Measurements from ENCODE around the gene ACTR3. TPM values are rescaled to one million over a fixed set of nuclear protein-coding genes. Genes with fewer than 3 reads are reported as not detected.
"Not testable (repeated sequence)": the region's sequence is repeated elsewhere in the genome, so short reads cannot be mapped to it uniquely, and the experiment has no call there.

Gene ACTR3
- total RNA-seq, 2 experiments from 2014 or later, result 511 to 529 TPM

DNA sequence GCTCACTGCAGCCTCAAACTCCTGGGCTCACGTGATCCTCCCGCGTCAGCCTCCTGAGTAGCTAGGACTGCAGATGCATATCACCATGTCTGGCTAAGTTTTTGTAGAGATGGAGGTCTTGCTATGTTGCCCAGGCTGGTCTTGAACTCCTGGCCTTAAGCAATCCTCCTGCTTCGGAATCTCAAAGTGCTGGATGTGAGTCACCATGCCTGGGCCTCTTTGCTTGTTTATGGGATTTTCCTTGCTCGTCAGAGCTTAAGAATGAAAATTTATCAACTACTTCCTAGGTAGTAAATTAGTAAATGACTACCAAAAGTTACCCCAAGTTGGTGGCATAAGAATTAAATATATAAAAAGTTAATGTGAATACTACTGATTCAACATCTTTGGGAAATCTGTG, 51.0 kb downstream of the ACTR3 start:
- ChIA-PET POLR2A (no interaction called here), CTCF (no interaction called here)

DNA sequence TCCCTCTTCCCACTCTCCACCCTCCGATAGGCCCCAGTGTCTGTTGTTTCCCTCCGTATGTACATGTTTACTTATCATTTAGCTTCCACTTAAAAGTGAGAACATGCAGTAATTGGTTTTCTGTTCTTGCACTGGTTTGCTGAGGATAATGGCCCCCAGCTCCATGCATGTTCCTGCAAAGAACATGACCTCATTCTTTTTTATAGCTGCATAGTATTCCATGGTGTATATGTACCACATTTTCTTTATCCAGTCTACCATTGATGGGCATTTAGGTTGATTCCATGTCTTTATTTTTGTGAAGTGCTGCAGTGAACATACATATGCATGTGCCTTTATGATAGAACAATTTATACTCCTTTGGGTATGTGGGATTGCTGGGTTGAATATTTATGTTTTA, 55.9 kb downstream of the ACTR3 start:
- CTCF ChIA-PET, result interaction anchor here (0.7 kb wide), 1 partner anchor 33 kb away, joined by 3 read pairs; no protein-coding TSS in a partner anchor

DNA sequence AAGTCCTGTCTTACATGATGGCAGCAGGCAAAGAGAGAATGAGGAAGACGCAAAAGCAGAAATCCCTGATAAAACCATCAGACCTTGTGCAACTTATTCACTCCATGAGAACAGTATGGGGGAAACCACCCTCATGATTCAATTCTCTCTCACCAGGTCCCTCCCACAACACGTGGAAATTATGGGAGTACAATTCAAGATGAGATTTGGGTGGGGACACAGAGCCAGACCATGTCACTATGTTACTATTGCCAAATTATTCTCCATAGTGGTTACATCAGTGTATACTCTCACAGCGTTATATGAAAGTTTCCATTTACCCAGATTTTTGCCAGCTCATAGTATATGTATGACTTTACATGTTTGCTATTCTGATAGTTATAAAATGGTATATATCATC, 61.0 kb downstream of the ACTR3 start:
- CTCF ChIA-PET, POLR2A ChIA-PET: not testable (repeated sequence)

More for the DNA sequence above, 55.9 kb downstream of the ACTR3 start:
- POLR2A ChIA-PET, result not testable (repeated sequence)

DNA sequence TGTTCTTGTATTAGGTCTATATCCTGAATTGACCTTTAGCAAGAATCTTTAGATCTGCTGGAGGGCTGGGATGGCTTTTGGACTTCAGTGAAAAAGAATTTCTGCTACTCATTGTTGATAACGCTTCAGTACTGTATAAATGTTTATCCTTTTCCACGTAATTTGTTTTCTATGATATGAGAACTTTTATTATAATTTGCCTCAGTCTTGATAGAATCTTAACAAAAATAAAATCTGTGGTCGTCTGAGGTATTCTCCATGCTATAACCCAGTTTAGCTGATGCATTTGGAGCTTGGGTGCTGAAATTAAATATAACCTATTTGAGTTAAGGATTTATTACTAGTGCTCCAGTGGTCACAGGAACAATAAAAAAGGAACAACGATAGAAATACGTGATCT, 71.1 kb downstream of the ACTR3 start:
- ChIA-PET CTCF (no interaction called here), POLR2A (no interaction called here)

DNA sequence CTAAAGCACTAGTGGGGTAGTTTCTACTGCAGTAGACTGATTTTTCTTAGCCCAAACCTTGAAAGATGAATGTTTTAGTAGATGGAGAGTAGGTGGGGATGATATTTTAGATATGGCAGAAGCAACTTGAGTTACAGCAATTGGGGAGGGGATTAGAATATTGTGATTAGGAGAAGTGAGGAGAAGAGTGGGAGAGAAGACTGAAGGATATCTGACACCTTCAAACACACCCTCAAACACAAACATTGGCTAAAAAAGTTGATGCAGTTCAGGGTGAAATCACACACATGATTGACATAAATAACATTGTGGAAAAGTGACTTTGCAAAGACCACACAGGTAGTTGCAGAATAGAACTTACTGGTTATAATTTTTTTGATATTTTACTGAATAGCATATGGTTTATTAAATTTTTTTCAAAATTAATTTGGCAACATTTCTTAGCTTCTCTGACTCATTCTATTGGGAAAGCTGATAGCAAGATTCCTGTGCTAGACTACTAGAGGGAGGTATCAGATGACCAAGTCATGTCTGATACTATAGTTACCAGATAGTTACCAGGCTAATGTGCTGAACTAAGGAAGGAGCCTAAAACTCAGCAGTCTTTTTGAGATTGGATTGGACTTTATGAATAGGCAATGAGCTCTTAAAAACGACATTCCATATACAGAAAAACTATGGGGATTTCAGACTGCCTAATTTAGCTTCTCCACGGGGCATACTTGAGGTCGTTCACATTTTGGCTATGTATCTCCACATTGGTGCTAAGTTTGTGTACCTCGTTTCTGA, 73.0 kb downstream of the ACTR3 start:
- ChIA-PET POLR2A (no interaction called here), CTCF (interaction anchor here (1.6 kb wide), 1 partner anchor 16 kb away, joined by 5 read pairs; no protein-coding TSS in a partner anchor)

DNA sequence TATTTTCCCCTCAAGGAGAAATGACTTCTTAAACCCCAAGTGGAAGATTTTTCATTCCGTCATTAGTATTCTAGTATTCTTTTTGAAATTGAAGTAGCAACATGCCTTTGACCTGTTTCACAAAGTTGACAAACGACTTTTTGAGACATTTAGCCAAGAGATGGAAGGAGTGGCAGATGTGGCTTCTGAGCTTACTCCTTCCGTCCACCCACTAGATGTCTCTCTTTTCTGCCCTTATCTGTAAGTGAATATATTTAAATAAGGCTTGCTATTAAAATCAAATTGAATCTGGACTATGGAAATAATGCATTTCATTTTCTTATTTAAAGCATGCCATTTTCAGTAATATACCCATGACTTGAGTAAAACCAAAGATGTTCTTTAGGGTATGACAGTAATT, 74.1 kb downstream of the ACTR3 start:
- ChIA-PET POLR2A (no interaction called here), CTCF (interaction anchor here (1.6 kb wide), 1 partner anchor 15 kb away, joined by 5 read pairs; no protein-coding TSS in a partner anchor)

DNA sequence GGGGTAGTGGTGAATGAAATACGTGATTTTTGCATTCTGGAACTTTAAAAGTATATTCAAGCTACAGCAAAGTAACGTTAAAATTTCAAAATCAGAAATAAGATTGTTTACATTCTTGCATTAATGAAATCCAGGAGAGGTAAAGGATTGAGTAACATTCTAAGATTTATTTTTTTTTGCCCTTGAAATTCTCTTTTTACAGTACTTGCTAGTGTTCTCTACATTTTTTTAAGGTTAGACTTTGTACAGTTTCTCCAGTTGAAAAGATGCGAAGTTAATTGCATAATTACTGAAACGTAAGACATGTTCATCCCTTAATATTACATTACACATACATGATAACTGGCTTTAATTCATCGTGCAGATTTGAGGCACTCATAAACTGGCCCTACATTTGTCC, 74.5 kb downstream of the ACTR3 start:
- ChIA-PET POLR2A (no interaction called here), CTCF (no interaction called here)

DNA sequence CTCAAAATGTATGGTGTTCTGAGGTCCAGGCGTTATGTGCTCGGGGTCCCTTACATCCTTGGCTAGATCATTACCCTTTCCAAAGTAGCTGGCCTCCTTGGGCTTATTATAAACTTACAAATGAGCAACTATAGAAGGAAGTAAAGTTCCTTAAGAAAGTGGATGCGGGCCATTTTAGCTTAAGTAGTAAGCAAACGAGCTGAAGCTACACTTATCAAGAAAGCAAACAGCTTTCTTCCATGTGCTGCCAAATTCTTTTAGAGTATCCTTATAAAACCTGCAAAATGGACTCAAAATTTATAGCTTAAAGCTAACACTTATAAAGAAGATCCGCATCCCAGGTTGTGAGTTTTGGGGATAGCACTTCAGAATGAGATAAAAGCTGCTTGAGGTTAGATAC, 75.3 kb downstream of the ACTR3 start:
- CTCF ChIA-PET, result interaction anchor here (1.2 to 1.3 kb wide), 2 partner anchors 11 to 14 kb away, joined by 3 read pairs; no protein-coding TSS in a partner anchor
- POLR2A ChIA-PET, result no interaction called here

DNA sequence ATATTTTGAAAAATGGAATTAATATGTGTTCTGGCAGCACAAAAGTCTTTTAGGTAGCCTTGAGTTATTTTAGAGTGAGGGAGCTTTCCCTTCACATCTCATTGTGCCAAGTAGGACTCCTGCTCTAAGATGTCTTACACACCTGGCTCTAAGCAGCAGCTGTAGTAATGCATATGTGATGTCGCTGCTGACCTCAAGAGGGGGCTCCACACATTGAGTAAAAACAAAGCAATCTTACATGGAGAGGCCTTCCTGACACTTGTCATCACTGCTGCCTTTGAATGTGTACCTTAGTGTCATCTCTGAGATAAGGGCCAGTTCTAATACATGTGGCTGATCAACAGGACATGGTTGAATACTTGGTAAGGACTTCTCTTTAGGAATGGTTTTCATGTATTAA, 75.8 kb downstream of the ACTR3 start:
- ChIA-PET CTCF (interaction anchor here (1.2 to 1.3 kb wide), 2 partner anchors 11 to 13 kb away, joined by 3 read pairs; no protein-coding TSS in a partner anchor), POLR2A (no interaction called here)

DNA sequence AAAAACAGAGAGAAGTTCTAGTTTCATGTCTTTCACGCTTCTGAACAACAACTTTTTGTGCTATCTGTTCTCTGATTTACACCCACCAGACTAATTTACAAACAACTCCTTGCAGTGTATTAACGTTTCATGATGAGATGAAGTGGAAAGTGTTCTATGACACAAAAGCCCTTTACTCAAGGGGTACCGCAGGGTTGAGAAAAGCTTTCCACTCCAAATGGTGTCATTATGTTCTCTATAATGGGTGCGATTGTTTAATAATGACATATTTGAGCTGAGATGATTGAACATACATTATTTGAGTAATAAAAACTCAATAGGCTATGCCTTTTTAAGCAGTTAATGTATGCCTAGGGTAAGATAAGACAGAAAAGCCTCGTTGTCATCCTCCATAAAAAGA, 76.3 kb downstream of the ACTR3 start:
- ChIA-PET CTCF (interaction anchor here (1.3 kb wide), 1 partner anchor 13 kb away, joined by 3 read pairs; no protein-coding TSS in a partner anchor), POLR2A (no interaction called here)

DNA sequence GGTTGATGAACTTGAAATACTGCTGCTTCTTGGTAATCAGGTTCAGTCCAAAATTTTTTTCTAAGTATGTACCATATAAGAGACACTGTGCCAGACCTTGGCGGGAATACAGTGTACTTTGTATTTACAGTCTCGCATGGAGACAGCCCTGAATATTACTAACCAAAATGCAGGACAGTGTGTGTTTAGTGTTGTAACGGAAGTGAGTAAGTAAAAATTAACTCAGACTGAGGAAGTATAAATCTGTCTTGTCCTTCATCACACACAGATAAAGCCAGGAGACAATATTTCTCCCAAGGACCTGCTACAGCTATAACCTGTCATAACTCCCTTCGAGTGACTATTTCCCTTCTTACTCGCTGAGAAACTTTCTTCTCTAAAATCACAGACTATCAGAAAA, 76.9 kb downstream of the ACTR3 start:
- CTCF ChIA-PET, result no interaction called here
- POLR2A ChIA-PET, result no interaction called here

DNA sequence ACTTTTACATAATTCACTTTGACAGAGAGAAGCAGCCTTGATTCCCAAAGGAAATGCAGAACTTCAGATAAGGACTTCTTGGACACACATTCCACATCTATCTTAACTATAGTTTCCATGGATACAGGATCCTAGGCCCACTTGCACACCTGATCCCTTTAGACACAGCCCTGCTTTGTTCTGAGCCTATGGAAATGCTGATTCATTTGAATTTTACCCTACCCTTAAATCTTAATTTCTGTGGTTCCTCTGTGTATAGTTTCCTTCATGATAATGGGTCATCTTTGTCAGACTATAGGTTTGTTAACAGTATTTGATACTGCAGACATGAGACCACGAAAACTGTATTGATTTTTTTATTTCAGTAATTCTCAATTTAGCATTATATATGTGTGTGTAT, 77.4 kb downstream of the ACTR3 start:
- CTCF ChIA-PET, result no interaction called here
- POLR2A ChIA-PET, result no interaction called here

DNA sequence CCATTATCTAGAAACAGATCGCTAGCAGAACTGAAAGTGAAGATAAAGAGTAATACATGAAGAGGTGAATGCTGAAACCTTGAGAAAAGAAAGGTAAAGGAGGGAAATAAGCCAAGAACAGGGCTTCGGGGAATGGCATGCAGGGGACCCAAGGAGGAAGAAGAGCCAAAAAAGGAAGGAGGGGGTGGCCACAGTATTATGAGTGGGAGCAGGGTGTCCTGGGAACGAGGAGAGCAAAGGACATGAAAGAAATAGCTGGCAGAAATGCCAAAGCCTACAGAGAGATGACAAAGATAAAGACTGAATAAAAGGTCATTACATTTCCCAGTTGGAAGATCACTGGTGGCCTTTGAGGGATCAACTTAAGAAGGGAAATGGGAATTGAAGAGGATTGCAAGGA, 82.9 kb downstream of the ACTR3 start:
- ChIA-PET CTCF (no interaction called here), POLR2A (no interaction called here)

DNA sequence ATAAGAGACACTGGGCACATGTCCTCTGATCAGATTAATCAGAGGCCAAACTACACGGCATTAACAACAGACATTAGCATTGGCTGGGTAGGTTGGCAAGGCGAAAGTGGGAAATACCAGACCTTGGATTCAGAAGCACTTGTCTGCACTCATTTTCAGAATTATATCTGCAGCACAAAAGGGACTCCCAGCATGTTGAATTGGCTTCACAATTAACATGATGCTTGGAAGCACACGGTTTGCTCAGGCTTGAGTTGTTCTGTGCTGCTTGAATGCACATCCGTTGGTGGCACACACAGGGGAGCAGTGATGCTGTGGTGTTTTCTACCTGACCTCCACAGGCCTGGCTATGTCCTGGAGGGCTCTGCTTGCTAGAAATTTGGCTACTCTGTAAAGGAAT, 83.9 kb downstream of the ACTR3 start:
- POLR2A ChIA-PET, result no interaction called here
- CTCF ChIA-PET, result no interaction called here

DNA sequence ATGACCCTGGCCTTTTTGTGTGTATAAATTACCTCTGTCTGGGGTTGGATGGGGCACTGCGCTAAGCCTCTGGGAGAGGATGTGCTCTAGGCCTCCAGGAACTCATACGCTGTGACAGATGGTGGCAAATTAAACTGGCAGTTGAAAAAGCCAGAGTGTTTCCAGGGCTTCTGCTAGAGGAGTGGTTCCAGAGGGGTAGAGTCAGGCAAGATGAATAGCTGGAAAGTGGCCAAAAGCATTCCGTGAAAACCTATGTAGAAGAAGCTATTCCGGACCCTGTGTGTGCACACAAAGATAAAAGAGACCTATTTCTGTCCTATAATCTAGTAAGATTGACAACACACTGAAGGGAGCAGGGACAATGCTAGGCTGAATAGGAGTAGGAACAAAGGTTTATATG, 84.8 kb downstream of the ACTR3 start:
- POLR2A ChIA-PET, result no interaction called here
- CTCF ChIA-PET, result no interaction called here

DNA sequence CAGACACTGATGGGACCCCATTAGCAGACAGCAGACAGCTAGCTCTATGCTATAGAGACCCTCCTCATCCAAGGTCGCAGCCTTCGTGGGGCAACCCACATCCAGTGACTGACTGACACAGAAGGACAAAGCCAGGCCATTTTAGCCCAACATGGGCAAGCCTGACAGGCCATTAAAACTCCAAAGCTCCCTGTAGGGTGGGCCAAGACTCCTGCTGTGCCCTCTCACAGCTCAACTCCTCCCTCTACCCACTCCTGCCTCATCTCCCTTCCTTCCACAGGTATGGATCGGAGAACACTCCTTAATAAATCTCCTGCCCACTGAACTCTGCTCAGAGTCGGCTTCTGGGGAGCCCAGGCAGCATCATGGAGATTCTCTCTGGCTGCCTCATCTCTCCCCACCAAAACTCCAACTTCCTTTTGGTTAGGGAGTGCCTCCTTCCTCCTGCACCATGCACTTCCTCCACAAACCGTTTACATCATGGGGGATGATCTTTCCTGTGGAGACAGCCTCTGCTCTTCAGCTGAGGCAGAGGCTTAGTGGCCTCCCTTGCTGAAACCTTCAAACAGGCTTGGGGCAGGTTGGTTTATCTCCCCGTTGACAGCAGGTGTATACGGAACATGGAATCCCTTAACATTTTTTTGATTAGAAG, 86.5 kb downstream of the ACTR3 start:
- ChIA-PET CTCF (interaction anchor here (0.6 to 1.3 kb wide), 2 partner anchors 11 to 254 kb away, joined by 3 read pairs; no protein-coding TSS in a partner anchor), POLR2A (no interaction called here)

DNA sequence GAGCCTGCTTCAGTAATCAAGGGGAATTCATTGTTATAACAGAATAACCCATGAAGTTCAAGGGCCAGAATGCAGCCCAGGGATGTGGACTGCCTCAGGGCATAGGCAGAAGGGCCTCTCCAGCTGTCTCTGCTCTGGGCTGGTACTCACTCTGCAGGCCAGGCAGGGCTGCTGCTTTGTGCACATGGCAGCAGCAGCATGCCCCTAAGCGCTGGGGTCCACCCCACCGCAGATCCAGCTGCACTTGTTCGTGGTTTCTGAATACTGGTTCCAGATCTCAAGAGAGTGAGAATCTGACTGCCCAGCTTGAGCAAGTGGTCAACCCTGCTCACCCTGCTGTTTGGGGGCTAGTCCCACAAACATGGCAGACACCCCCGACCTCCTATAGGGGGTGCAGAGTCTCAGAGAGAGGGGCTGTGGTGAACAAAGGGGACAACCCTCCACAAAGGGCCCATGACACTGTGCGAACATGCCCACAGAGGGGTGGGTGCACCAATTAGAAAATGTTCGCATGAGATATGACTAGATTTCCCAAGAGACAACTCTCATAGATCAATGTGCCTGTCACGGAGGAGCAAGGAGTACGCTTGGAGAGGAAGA, 87.3 kb downstream of the ACTR3 start:
- ChIA-PET POLR2A (no interaction called here), CTCF (interaction anchor here (0.6 to 1.2 kb wide), 3 partner anchors 8 to 124 kb away, joined by 3 to 4 read pairs (median 3); no protein-coding TSS in a partner anchor)

DNA sequence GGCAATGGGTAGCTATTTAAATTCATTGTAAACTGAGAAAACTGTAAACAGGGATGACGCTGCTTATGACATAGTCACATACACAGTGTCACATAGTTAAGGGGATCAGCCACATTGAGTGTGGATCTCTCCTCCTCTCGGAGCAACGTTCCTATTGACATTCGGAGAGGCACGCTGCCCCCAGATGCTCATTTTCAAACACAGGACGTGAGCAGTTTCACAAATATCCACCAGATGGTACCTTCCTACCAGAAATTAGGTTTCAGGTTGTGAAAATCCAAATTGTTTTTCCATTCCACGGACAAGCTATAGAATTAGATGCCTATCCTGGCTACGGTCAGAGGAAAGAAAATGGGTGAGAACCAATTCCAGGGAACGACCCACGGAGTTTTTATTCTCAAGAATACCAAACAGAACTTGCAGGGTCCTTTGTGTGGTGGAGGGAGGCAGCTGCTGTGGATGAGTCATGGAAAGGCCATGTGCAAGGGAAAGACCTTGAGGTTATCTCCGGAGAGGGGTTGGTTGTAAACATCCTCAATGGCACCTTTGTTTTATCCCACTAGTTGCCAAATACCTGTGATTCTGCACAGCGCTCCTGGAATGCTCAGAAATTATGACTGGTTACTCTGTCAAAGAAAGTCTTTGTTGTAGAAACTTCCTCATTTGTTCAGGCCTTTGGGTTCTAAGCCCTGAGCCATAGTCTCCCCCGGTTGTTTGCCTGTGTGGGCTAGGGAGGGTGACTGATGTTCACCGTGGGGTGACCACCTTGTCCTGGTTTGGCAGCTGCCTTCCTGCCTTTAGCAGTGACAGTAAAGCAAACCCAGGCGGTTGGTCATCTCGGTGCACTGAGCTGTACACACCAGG, 88.0 kb downstream of the ACTR3 start:
- ChIA-PET CTCF (interaction anchor here (0.6 to 1.5 kb wide), 4 partner anchors 9 to 124 kb away, joined by 3 to 4 read pairs (median 3); no protein-coding TSS in a partner anchor), POLR2A (no interaction called here)

DNA sequence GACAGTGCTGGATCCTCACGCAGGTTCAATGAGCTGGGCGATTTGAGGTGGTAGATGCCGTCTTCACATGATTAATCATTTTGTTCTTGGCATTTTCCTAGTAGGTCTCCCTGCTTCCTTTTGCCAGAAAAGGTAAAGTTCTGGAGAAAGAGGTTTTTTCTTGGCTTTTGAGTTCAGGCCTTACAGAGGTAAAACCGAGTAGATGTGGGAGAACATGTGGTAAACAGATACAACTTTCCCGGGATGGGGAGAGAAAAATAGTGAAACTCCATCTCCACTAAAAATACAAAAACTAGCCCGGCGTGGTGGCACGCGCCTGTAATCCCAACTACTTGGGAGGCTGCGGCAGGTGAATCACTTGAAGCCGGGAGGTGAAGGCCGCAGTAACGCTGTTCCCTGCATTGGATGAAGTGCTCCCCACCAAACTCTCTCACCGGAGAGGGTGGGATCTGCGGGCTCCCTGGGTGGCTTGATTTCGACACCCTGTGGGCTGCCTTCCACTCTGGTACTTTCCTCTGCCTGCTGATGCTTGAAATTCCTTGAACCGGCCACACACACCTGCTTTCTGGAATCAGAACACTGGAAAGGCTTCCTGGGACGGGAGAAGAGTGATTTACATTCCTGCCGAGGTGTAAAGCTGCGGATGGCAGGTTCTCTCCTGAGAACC, 88.8 kb downstream of the ACTR3 start:
- ChIA-PET CTCF (interaction anchor here (0.7 to 1.5 kb wide), 7 partner anchors 13 to 223 kb away, joined by 3 to 5 read pairs (median 3); no protein-coding TSS in a partner anchor), POLR2A (no interaction called here)
